Endothelial cell of umbilical vein (primary cell): Measurements from ENCODE around the gene SLC36A3. TPM values are rescaled to one million over a fixed set of nuclear protein-coding genes. Genes with fewer than 3 reads are reported as not detected.

Experiments
- BruUV-seq: library from RNA; stranded (reverse); fragments of 400-500 nt; replicated peaks from 2 replicates; lab custom pipeline; 2021; lab: Mats Ljungman, UMichigan
- CTCF ChIA-PET: fragments of 300-600, 350-600 bp; sonication (Branson Sonifier 250); formaldehyde crosslinking; loops from one replicate; lab custom pipeline; 2021; ENCODE audit warnings: antibody characterized with exemption, inconsistent platforms; lab: Charles Lee
- POLR2A ChIA-PET: fragments of 300-600, 350-600 bp; sonication (Branson Sonifier 250); formaldehyde crosslinking; loops from one replicate; lab custom pipeline; 2021; ENCODE audit warnings: antibody characterized with exemption, inconsistent platforms; lab: Charles Lee
- DNase-seq: peaks from one replicate; pipeline ENCODE4 v3.0.0-alpha.2; 2011; ENCODE audit warnings: low read depth, low spot score
- FAIRE-seq: peaks from 2 replicates; lab custom pipeline; 2011; peaks lifted over from hg19 to GRCh38; lab: Jason Lieb, UNC
- H2AFZ ChIP-seq: 2 replicates; pipeline ENCODE4 v1.6.0; 2012; ENCODE audit warnings: low read depth, low read length, control low read depth, inconsistent platforms
- H3K27ac ChIP-seq: 2 replicates; pipeline ENCODE4 v1.5.1; 2011; ENCODE audit warnings: low read depth, mild to moderate bottlenecking, control low read depth, low read length, moderate library complexity; ENCODE audit not compliant: insufficient read depth
- H3K27me3 ChIP-seq, 2 experiments: 2 replicates each; pipeline versions ENCODE4 v1.6.0 to v1.6.1; 2011; ENCODE audit warnings: low read length in 2 of 2, mixed read lengths in 1 of 2; ENCODE audit not compliant: control insufficient read depth in 2 of 2, insufficient read depth in 2 of 2
- H3K36me3 ChIP-seq, 2 experiments: 2 replicates in 1 of 2; 3 replicates in 1 of 2; pipeline ENCODE4 v1.5.1; 2011; ENCODE audit warnings: low read length in 2 of 2, mild to moderate bottlenecking in 1 of 2, moderate library complexity in 1 of 2; ENCODE audit not compliant: control insufficient read depth in 2 of 2, insufficient read depth in 2 of 2; ENCODE audit errors: extremely low read depth in 1 of 2
- H3K4me1 ChIP-seq: 3 replicates; pipeline ENCODE4 v1.5.1; 2011; ENCODE audit warnings: mild to moderate bottlenecking, low read length; ENCODE audit not compliant: control insufficient read depth, insufficient read depth; ENCODE audit errors: extremely low read depth
- H3K4me2 ChIP-seq: 2 replicates; pipeline ENCODE4 v1.6.1; 2011; ENCODE audit warnings: low read length, control low read depth, mixed read lengths; ENCODE audit not compliant: insufficient read depth
- H3K4me3 ChIP-seq, 3 experiments: fragments of 200-600 bp in 1 of 3; sonication (generic), shearing (Covaris generic) in 1 of 3; replicated peaks in 1 of 3; 2 replicates each; pipeline ENCODE4 v1.5.1; 2011 to 2016; ENCODE audit warnings: control low read depth in 3 of 3, low read length in 3 of 3, mild to moderate bottlenecking in 2 of 3, inconsistent platforms in 1 of 3, low read depth in 1 of 3, moderate library complexity in 1 of 3; ENCODE audit not compliant: insufficient read depth in 1 of 3
- H3K79me2 ChIP-seq: 2 replicates; pipeline ENCODE4 v1.6.0; 2012; ENCODE audit warnings: low read length, inconsistent platforms; ENCODE audit not compliant: control insufficient read depth, insufficient read depth
- H3K9ac ChIP-seq: replicated peaks from 2 replicates; pipeline ENCODE3; 2011; ENCODE audit warnings: low read length, control low read depth; ENCODE audit not compliant: insufficient read depth; ENCODE audit errors: extremely low read depth
- H3K9me1 ChIP-seq: replicated peaks from 3 replicates; pipeline ENCODE4 v1.6.0; 2011; ENCODE audit warnings: mild to moderate bottlenecking, low read length; ENCODE audit not compliant: control insufficient read depth, insufficient read depth; ENCODE audit errors: extremely low read depth
- H3K9me3 ChIP-seq: replicated peaks from 2 replicates; pipeline ENCODE4 v1.5.1; 2012; ENCODE audit warnings: low read length, inconsistent platforms; ENCODE audit not compliant: control insufficient read depth, insufficient read depth
- H4K20me1 ChIP-seq: replicated peaks from 2 replicates; pipeline ENCODE3; 2011; ENCODE audit warnings: mild to moderate bottlenecking, low read length; ENCODE audit not compliant: control insufficient read depth, insufficient read depth; ENCODE audit errors: extremely low read depth
- CTCF ChIP-seq, 2 donors: IDR thresholded peaks; 1 replicate in 1 of 2; 2 replicates in 1 of 2; pipeline ENCODE4 v1.5.1; 2011; ENCODE audit warnings: low read length in 2 of 2, mild to moderate bottlenecking in 2 of 2, moderate library complexity in 2 of 2, control low read depth in 1 of 2, inconsistent platforms in 1 of 2, low read depth in 1 of 2; ENCODE audit not compliant: insufficient read depth in 1 of 2; ENCODE audit errors: extremely low read depth in 1 of 2
- EZH2 ChIP-seq: IDR thresholded peaks from 2 replicates; pipeline ENCODE4 v1.6.1; 2012; ENCODE audit warnings: borderline replicate concordance, low read depth, mild to moderate bottlenecking, moderate library complexity, low read length, inconsistent platforms; ENCODE audit not compliant: severe bottlenecking
- FOS ChIP-seq: IDR thresholded peaks from 2 replicates; pipeline ENCODE4 v1.6.1; 2011; ENCODE audit warnings: mild to moderate bottlenecking, low read length, moderate library complexity, borderline replicate concordance; ENCODE audit not compliant: insufficient read depth
- GATA2 ChIP-seq: IDR thresholded peaks from 2 replicates; pipeline ENCODE4 v1.7.0; 2011; ENCODE audit warnings: low read depth, mild to moderate bottlenecking, moderate library complexity, mixed read lengths, low read length; ENCODE audit not compliant: insufficient read length, insufficient read depth
- JUN ChIP-seq: IDR thresholded peaks from 2 replicates; pipeline ENCODE4 v1.6.1; 2011; ENCODE audit warnings: borderline replicate concordance, low read depth; ENCODE audit not compliant: insufficient read length, insufficient read depth
- MAX ChIP-seq: IDR thresholded peaks from 2 replicates; pipeline ENCODE4 v1.6.1; 2011; ENCODE audit not compliant: insufficient read depth, insufficient read length
- MYC ChIP-seq: IDR thresholded peaks from one replicate; pipeline ENCODE4 v1.6.1; 2011; ENCODE audit warnings: mild to moderate bottlenecking, low read depth, low read length
- POLR2A ChIP-seq: IDR thresholded peaks from 2 replicates; pipeline ENCODE4 v1.6.1; 2012; ENCODE audit warnings: low read depth, mild to moderate bottlenecking, control low read depth, low read length
- POLR2AphosphoS5 ChIP-seq: IDR thresholded peaks from 2 replicates; pipeline ENCODE4 v1.6.1; 2012; ENCODE audit warnings: low read depth, mild to moderate bottlenecking, control low read depth, low read length, moderate library complexity; ENCODE audit not compliant: insufficient read depth
- dilution Hi-C: fragments of 300-500 bp; cut with MboI; formaldehyde crosslinking; loops from one replicate; pipeline ENCODE4 v1.15.0; 2019; ENCODE audit warnings: low sequenced_read_pairs; ENCODE audit not compliant: extremely low pct_ligation_motif_present
- intact Hi-C: fragments of 100-400 bp; cut with micrococcal nuclease; formaldehyde crosslinking; loops from one replicate; pipeline ENCODE4 v1.10.0; 2022
- polyA plus RNA-seq, 4 experiments: library from polyadenylated mRNA; depleted of rRNA in 3 of 4; stranded (reverse) in 3 of 4; unstranded in 1 of 4; fragments of >200 nt; gene quantifications; 2 replicates each; pipeline versions ENCODE4 v1.2.1 to v1.2.3, GENCODE V29; 2011 to 2012; ENCODE audit warnings: missing spikeins in 1 of 4
- total RNA-seq: library from RNA; stranded (reverse); gene quantifications from 2 replicates; pipeline ENCODE4 v1.2.3, GENCODE V29; 2021

The SLC36A3 gene
- total and polyA plus RNA-seq, 2 donors (not counting 3 experiments of a cell fraction or from before 2014, with no cell fraction given) = not detected

- DNase-seq (no peak), FAIRE-seq (no peak)
- Histone ChIP-seq H3K9ac (no peak overlapping the region), H3K4me3 (no peak overlapping the region), H3K9me3 (no peaks in the 10 kb centered on the region), H3K36me3 (no peaks in the 10 kb centered on the region), H3K4me2 (no peak overlapping the region), H2AFZ (no peak overlapping the region), H3K79me2 (no peaks in the 10 kb centered on the region), H4K20me1 (no peaks in the 10 kb centered on the region), H3K4me1 (no peaks in the 10 kb centered on the region), H3K27me3 (no peaks in the 10 kb centered on the region), H3K27ac (no peak overlapping the region), H3K9me1 (no peaks in the 10 kb centered on the region)
- TF ChIP-seq FOS (no peak), EZH2 (no peak), GATA2 (no peak), MAX (no peak), POLR2AphosphoS5 (no peak), CTCF (IDR thresholded peaks at IDR 0.05; ENCODE audit: extremely low read depth in 1 of 2, insufficient read depth in 1 of 2, low read depth in 1 of 2, low read length in 2 of 2) (no peak), POLR2A (no peak), MYC (no peak), JUN (no peak)
- no TSS peak for BruUV-seq
- ChIA-PET POLR2A (no interaction called here), CTCF (interaction anchor here (1.2 kb wide), 1 partner anchor 17 kb away, joined by 3 read pairs; no protein-coding TSS in a partner anchor)
- dilution Hi-C loops = no loop called here
- intact Hi-C loops = no loop called here
Observed at GRCh38 chr5:151332857-151333256, 29.3 kb upstream of the SLC36A3 start.
